Subcutaneous adipose tissue (tissue), 4 donors: Measurements from ENCODE around the gene KSR2. TPM values are rescaled to one million over a fixed set of nuclear protein-coding genes. Genes with fewer than 3 reads are reported as not detected.

Experiments used
- total RNA-seq, 4 donors: library from RNA; depleted of rRNA; stranded (reverse); fragments of >200 nt; gene quantifications; one replicate each; pipeline ENCODE4 v1.1.0, GENCODE V29; 2016
- TF ChIP-seq, protein P1 (sequence below): fragments of 450-650 bp; IDR thresholded peaks from one replicate; pipeline ENCODE4 v1.5.1; 2016; ENCODE audit warnings: low read depth, mild to moderate bottlenecking, control low read depth, antibody characterized with exemption, moderate library complexity

Gene KSR2
- total RNA-seq, result under 1 TPM in 3 of 4 donors, not detected in 1; under 0.01 TPM

DNA sequence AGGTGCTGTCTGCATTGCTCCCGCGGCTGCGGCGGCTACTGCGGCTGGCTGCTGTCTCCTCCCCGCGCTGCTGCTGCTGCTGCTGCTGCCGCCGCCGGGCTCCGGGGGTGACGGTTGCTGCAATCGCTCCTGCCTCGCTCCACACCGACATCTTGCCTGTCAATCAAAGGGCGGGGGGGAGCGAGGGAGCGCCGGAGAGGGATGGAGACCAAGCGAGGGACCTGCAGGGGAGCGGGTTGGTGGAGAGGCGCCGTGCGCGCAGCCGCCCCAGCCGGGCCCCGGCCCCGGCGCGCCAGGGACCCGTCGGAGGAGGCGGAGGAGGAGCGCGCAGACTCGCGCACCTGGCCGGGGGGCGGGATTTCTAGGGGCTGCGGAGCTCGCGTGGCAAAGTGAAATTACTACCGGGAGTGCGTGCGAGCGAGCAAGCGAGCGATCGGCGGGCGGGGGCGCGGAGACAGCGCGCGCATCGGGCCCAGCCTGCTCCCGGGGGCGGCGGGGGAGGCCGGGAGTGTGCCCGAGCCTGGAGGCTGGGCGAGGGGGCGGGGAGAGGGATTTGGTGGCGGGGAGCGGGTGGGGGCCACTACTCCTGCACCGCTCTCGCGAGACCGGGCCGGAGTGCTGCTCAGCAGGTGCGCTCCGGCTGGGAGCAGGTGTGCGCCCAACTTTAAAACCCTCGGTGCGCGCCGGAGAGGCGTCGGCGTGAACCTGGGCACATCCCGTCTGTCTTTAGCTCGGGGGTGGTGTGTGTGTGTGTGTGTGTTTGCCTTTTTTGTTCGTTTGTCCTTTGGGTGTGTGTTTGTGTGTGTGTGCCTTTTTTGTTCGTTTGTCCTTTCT is at the start of gene KSR2:
Gene KSR2 (minus strand): TSS at position 165 of the 834 bp plus-strand sequence. CDS start 735 bp downstream, outside the sequence.
- TF ChIP-seq, protein P1, sequence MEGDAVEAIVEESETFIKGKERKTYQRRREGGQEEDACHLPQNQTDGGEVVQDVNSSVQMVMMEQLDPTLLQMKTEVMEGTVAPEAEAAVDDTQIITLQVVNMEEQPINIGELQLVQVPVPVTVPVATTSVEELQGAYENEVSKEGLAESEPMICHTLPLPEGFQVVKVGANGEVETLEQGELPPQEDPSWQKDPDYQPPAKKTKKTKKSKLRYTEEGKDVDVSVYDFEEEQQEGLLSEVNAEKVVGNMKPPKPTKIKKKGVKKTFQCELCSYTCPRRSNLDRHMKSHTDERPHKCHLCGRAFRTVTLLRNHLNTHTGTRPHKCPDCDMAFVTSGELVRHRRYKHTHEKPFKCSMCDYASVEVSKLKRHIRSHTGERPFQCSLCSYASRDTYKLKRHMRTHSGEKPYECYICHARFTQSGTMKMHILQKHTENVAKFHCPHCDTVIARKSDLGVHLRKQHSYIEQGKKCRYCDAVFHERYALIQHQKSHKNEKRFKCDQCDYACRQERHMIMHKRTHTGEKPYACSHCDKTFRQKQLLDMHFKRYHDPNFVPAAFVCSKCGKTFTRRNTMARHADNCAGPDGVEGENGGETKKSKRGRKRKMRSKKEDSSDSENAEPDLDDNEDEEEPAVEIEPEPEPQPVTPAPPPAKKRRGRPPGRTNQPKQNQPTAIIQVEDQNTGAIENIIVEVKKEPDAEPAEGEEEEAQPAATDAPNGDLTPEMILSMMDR, result no peak

DNA sequence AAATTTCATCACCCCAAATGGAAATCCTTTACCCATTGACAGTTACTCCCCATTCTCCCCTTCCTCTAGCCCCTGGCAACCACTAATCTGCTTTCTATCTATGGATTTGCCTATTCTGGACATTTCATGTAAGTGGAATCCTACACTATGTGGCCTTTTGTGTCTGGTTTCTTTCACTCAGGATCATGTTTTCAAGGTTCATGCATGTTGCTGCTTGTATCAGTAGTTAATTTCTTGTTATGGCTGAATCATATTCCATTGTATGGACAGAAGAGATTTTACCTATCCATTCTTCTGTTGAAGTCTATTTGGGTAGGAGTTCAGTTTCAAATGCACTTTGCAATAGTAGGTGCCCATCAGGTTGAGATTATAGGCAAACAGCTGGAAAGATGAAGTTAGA is 49.1 kb upstream of the KSR2 start:
- TF ChIP-seq, protein P1, result no peak

DNA sequence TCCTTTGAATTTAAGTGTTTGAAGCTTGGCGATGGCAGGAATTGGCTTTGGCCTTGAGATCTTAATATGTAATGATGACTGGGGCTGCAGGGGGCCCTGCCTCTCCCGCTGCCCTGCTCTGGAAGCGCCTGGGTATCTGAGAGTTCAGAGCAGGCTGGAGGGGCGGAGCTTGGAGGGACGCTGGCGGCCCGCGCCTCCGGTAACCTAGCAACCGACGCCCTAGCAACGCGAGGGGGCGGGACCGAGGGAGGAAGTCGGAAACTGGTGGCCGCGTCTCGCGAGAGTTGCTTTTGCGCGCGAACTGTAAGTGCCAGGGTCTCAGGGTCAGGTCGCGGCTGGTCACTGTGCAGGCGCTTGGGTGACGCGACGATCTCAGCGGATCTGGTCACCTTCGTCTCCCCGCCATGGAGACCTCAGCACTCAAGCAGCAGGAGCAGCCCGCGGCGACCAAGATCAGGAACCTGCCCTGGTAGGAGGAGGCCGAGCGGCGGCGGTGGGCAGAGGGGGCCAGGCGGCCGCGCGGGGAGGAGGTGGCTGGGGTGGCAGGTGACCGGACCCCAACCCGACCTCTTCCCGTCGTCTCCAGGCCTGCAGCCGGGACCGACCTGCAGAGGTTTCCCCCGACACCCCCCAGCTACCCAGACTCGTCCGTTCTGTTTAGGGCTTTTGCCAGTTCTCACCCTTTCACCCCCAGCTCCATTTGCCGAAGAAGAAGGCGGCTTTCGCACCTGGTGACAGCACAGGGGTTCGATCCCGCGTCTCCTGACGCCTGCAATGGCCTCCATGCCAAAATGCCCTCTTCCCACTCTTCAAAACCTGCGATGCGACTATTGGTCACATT is 47.9 kb upstream of the KSR2 start, which contains the start of gene RFC5:
Gene RFC5 (plus strand): TSS at position 280 of the 841 bp plus-strand sequence. CDS start 125 bp downstream, at position 405.
- TF ChIP-seq, protein P1, result no peak

DNA sequence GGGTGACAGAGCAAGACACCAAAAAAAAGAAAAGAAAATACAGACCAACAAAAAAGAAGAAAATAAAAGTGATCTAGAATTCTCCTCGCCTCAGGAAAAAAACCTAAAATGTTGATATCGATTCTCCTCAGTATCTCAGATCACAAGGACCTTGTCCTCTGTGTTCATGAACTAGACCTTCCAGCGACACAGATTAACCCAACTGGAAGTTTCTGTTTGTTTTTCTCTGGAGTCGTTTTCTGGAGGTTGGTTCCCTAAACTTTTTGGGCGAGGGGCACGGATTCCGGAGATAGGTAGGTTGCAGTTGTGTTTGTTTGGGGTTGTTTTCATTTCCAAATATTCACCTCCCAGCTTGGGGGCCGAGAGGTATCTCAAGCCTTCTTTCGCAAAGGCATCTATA is 47.2 kb upstream of the KSR2 start:
- TF ChIP-seq, protein P1, result no peak

DNA sequence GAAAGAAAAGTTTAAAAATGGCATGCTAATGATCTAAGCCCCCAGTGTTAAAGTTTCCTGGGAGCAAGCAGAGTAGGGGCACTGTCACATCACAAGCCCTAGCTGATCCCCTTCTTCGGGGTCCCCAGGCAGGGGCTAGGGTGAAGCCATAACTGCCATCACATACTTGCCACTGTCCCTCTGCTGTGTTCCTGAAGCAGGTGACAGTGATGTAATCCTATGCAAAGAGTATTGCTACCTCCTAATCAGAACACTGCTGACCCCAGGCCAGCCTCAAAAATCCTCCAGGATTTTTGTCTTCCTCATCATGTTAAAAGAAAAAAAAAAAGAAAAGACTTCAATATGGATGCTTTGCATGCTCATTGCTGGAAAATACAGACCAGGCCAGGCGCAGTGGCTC is 46.5 kb upstream of the KSR2 start:
- TF ChIP-seq, protein P1, result no peak

DNA sequence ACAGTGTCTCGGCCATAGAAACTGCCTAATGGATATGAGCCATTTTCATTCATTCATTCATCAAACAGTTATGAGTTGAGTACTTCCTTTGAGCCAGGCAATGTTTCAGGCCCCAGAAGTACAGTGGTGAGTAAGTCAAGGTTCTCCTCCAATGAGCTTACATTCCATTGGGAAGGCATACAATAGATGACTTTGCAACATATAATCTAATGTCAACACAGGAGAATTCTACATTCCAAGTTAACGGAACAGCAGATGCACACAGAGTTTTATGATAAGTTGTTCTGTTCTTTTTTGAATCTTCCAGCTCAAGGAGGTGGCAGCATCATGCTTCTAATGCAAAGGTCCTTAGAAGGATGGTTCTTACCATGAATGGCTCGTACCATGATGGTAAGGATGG is 44.5 kb upstream of the KSR2 start:
- TF ChIP-seq, protein P1, result no peak

DNA sequence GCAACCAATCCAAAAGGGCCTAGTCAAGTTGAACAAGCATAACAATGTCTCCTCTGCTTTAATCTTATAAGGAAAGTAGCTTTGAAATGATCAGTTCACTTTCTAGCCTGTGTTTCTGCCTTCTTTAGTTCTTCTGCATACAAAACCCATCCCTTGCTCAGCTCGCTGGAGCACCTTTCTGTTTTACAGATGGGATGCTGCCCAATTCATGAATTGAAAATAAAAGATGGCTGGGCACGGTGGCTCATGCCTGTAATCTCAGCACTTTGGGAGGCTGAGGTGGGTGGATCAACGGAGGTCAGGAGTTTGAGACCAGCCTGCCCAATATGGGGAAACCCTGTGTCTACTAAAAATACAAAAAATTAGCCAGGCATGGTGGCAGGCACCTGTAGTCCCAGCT is 43.2 kb upstream of the KSR2 start:
- TF ChIP-seq, protein P1, result no peak
